Epithelial cell of proximal tubule (primary cell): Measurements from ENCODE around the gene CLDN25. TPM values are rescaled to one million over a fixed set of nuclear protein-coding genes. Genes with fewer than 3 reads are reported as not detected.

ENCODE experiments used
- DNase-seq: peaks from one replicate; pipeline ENCODE4 v3.0.0-alpha.2; 2011; ENCODE audit warnings: low read depth
- H3K4me3 ChIP-seq: 2 replicates; pipeline ENCODE4 v1.5.1; 2011; ENCODE audit warnings: low read depth, mild to moderate bottlenecking, low read length
- total RNA-seq: library from RNA; depleted of rRNA; stranded (reverse); fragments of >200 nt; gene quantifications from 2 replicates; pipeline ENCODE4 v1.2.3, GENCODE V29; 2015
- TF ChIP-seq, protein P1 (sequence below): conservative IDR thresholded peaks from 2 replicates; pipeline ENCODE4 v1.5.1; 2012; ENCODE audit warnings: low read depth, mild to moderate bottlenecking, low read length

The CLDN25 gene
- total RNA-seq, 1 donor from 2014 or later, result not detected

DNA sequence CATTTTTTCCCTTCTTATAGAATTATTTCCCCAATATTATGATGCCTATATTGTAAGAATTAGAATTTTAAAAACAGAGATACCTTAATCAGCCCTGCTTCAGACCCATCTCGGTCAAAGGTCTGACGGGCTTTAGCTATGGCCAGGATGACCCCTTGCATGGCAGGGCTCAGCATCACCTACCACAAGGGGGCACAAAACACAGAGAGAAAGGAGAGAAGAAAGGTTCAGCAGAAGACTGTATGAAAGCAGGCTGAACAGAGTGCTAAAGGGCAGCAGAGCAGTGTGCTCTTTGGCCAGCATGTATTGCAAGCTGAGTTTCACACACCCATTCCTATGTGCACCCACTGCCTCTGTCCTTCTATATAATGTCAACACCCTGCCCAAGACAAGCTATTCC, 26.8 kb downstream of the CLDN25 start:
- TF ChIP-seq, protein P1, sequence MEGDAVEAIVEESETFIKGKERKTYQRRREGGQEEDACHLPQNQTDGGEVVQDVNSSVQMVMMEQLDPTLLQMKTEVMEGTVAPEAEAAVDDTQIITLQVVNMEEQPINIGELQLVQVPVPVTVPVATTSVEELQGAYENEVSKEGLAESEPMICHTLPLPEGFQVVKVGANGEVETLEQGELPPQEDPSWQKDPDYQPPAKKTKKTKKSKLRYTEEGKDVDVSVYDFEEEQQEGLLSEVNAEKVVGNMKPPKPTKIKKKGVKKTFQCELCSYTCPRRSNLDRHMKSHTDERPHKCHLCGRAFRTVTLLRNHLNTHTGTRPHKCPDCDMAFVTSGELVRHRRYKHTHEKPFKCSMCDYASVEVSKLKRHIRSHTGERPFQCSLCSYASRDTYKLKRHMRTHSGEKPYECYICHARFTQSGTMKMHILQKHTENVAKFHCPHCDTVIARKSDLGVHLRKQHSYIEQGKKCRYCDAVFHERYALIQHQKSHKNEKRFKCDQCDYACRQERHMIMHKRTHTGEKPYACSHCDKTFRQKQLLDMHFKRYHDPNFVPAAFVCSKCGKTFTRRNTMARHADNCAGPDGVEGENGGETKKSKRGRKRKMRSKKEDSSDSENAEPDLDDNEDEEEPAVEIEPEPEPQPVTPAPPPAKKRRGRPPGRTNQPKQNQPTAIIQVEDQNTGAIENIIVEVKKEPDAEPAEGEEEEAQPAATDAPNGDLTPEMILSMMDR, result peak; percentile 65
- H3K4me3 ChIP-seq, result no peak overlapping the region
- DNase-seq, result no peak

DNA sequence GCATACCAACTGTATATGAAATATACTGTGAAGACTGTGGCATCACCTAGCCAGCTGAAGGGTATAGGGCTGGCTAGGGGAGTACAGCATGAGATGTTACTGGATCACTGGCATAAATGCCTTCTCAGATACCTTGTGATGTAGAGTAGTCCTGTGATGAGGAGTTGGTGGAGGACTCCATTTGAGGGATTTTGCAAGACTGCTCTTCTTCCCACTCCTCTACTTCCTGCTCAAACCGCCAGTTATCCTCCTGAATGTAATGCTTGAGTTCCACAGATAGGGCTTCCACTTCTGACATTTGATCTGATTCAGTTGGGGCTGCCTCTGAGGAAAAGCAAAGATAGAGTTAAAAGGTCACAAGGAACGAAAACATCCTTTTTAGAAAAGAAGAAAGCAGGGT, 29.3 kb downstream of the CLDN25 start:
- DNase-seq, result no peak
- TF ChIP-seq, protein P1, result no peak
- no peak overlapping the region for H3K4me3 ChIP-seq

DNA sequence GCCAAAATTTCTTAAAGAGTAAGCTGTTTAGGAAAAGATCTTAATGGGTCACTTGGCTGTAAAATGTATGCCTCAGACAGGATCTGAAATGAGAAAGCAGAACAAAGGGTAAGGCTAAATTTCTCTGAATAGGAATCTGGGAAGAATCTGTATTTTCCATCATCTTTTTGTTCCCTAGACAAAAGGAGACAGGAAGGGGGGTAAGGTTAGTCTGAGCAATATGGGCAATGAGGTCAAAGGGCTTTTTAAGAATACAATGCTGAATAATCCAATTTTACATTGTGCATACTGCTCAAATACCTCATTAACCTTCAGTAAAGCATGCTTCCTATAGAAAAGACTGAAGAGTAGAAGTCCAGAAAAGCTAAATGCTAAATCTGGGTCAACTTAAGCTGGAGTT, 34.6 kb downstream of the CLDN25 start:
- H3K4me3 ChIP-seq, result no peak overlapping the region
- no peak for DNase-seq
- TF ChIP-seq, protein P1, result no peak

DNA sequence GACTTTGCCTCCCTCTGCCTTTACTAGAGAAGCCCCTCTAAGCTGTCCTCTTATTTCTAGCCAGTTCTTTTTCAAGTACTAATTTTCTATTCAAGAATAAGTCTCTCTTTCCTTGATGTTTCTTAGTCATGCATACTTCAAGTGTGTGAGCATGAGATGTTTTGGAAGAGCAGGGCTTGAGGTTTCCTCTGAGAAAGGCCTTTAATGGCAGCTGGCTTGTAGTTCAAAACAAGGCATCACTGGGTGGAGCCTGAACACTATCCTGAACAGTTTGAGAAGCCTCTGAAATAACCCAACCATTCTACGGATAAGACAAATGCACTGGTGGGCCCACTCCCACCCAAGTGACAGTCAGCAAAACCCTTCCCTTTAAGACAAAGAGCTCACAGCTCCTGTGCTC, 37.6 kb downstream of the CLDN25 start:
- TF ChIP-seq, protein P1, result no peak
- no peak for DNase-seq
- H3K4me3 ChIP-seq, result no peak overlapping the region

DNA sequence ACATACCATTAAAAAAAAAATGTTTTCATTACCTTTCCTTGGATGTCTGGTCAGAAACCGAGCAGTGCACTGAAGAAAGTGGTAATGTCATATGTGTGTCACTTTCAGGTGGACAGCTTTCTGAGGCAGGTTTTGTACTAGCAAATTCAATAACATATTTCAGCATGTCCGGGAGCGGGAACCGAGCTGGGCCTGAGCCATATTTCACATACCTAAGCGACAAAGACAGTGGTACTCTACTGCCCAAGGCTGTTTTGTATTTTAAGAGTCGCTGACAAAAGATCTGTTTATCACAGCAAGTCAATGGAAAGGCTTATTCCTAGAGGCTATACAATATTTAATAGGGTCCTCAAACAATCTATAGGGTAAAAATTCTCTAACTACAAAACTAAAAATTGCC, 38.0 kb downstream of the CLDN25 start:
- TF ChIP-seq, protein P1, result no peak
- DNase-seq, result no peak
- no peak overlapping the region for H3K4me3 ChIP-seq

DNA sequence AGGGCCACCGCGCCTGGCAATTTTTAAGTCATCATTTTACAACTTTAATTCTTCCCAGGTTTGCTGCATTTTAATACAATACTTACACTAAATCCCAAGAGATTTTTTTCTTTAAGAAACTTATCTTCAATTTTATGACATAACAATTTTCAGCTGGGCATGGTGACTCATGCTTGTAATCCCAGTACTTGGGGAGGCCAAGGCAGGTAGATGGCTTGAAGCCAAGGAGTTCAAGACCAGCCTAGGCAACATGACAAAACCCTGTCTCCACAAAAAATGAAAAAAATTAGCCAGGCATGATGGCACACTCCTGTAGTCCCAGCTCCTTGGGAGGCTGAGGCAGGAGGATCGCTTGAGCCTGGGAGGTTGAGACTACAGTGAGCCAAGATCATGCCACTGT, 38.8 kb downstream of the CLDN25 start:
- DNase-seq, result no peak
- TF ChIP-seq, protein P1, result no peak
- no peak overlapping the region for H3K4me3 ChIP-seq

DNA sequence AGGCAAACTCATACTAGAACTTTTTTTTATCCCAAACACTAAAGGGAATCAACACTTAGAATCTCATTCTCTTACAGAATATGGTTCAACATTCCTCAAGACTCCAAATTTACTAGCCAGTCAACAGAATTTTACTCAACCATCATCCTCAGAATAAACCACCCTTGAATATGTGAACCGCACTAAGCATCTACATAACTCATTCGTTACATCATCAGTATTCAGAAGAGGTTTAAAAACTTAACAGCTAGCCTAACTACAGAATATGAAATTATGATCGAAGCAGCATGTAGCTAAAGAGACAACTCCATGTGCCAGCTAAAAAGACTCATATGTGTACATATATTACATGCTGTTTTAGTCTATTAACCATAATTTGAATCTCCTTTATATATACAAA, 47.9 kb downstream of the CLDN25 start:
- no peak overlapping the region for H3K4me3 ChIP-seq
- TF ChIP-seq, protein P1, result no peak
- DNase-seq, result no peak
